HL-60 (cell line): ENCODE measurements around the gene CASP4.

Experiments
- DNase-seq, 2 experiments: peaks; one replicate each; pipeline ENCODE4 v3.0.0-alpha.2; 2010 to 2020; ENCODE audit warnings: low read depth in 1 of 2, low spot score in 1 of 2
- H3K27ac ChIP-seq: fragments of 250-450 bp; sonication (Bioruptor Pico); replicated peaks from 2 replicates; pipeline ENCODE4 v1.5.1; 2020; ENCODE audit warnings: mild to moderate bottlenecking, moderate library complexity
- H3K27me3 ChIP-seq: fragments of 250-450 bp; sonication (Bioruptor Pico); 2 replicates; pipeline ENCODE4 v1.5.1; 2021; ENCODE audit warnings: mild to moderate bottlenecking, moderate library complexity; ENCODE audit not compliant: insufficient read depth, poor library complexity, severe bottlenecking
- H3K4me3 ChIP-seq: replicated peaks from 2 replicates; pipeline ENCODE4 v1.5.1; 2011; ENCODE audit warnings: mild to moderate bottlenecking, control low read depth, low read length; ENCODE audit not compliant: insufficient read depth
- GABPA ChIP-seq: IDR thresholded peaks from 2 replicates; pipeline ENCODE4 v1.6.1; 2012; ENCODE audit warnings: low read depth
- POLR2AphosphoS5 ChIP-seq: IDR thresholded peaks from 2 replicates; pipeline ENCODE4 v1.6.1; 2012; ENCODE audit warnings: low read depth
- SPI1 ChIP-seq: IDR thresholded peaks from 2 replicates; pipeline ENCODE4 v1.6.1; 2012; ENCODE audit warnings: low read depth, mild to moderate bottlenecking, borderline replicate concordance
- TF ChIP-seq, protein P1 (sequence below): IDR thresholded peaks from 2 replicates; pipeline ENCODE4 v1.6.1; 2012; ENCODE audit warnings: low read depth; ENCODE audit not compliant: insufficient replicate concordance
- TF ChIP-seq, protein P2 (sequence below): IDR thresholded peaks from one replicate; pipeline ENCODE4 v1.5.1; 2011; ENCODE audit warnings: low read length, control low read depth, inconsistent platforms; ENCODE audit not compliant: insufficient read depth

CASP4 gene

DNA sequence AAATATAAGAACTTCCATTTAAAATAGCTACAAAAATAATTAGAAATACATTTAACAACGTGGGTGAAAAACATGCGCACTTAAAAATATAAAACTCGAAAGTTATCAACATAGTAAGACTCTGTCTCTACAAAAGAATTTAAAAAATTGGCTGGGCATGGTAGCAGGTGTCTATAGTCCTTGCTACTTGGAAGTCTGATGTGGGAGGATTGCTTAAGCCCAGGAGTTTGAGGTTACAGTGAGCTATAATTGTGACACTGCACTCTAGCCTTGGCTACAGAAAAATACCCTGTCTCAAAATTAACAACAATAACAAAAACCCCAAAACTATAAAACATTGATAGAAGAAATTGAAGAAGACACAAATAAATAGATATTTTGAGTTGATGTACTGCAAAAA lies 56.3 kb downstream of the CASP4 start:
- TF ChIP-seq SPI1: no peak
- TF ChIP-seq, protein P1, sequence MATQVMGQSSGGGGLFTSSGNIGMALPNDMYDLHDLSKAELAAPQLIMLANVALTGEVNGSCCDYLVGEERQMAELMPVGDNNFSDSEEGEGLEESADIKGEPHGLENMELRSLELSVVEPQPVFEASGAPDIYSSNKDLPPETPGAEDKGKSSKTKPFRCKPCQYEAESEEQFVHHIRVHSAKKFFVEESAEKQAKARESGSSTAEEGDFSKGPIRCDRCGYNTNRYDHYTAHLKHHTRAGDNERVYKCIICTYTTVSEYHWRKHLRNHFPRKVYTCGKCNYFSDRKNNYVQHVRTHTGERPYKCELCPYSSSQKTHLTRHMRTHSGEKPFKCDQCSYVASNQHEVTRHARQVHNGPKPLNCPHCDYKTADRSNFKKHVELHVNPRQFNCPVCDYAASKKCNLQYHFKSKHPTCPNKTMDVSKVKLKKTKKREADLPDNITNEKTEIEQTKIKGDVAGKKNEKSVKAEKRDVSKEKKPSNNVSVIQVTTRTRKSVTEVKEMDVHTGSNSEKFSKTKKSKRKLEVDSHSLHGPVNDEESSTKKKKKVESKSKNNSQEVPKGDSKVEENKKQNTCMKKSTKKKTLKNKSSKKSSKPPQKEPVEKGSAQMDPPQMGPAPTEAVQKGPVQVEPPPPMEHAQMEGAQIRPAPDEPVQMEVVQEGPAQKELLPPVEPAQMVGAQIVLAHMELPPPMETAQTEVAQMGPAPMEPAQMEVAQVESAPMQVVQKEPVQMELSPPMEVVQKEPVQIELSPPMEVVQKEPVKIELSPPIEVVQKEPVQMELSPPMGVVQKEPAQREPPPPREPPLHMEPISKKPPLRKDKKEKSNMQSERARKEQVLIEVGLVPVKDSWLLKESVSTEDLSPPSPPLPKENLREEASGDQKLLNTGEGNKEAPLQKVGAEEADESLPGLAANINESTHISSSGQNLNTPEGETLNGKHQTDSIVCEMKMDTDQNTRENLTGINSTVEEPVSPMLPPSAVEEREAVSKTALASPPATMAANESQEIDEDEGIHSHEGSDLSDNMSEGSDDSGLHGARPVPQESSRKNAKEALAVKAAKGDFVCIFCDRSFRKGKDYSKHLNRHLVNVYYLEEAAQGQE: no peak
- TF ChIP-seq, protein P2, sequence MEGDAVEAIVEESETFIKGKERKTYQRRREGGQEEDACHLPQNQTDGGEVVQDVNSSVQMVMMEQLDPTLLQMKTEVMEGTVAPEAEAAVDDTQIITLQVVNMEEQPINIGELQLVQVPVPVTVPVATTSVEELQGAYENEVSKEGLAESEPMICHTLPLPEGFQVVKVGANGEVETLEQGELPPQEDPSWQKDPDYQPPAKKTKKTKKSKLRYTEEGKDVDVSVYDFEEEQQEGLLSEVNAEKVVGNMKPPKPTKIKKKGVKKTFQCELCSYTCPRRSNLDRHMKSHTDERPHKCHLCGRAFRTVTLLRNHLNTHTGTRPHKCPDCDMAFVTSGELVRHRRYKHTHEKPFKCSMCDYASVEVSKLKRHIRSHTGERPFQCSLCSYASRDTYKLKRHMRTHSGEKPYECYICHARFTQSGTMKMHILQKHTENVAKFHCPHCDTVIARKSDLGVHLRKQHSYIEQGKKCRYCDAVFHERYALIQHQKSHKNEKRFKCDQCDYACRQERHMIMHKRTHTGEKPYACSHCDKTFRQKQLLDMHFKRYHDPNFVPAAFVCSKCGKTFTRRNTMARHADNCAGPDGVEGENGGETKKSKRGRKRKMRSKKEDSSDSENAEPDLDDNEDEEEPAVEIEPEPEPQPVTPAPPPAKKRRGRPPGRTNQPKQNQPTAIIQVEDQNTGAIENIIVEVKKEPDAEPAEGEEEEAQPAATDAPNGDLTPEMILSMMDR: no peak
- no peak for TF ChIP-seq GABPA
- TF ChIP-seq POLR2AphosphoS5: no peak
- Histone ChIP-seq H3K27ac (no peak overlapping the region), H3K27me3 (no peaks in the 10 kb centered on the region), H3K4me3 (no peak overlapping the region)
- DNase-seq: no peak

DNA sequence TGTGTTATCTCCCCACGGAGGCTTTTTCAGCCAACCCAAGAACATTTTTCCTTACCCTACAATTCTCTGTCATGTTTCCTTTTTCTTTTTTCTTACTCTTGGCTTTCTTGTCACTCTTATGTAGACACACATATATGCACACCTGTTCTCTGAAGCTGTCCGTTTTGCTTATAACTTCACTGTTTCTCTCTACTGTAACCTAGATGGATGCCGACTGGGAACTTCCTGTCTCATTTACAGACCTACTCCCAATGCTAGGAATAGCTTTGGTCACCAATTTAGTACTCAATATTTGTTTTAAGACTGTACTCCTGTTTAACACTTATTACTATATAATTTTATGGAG lies 60.2 kb downstream of the CASP4 start:
- TF ChIP-seq, protein P1: no peak
- TF ChIP-seq GABPA (no peak), POLR2AphosphoS5 (no peak), SPI1 (no peak)
- TF ChIP-seq, protein P2: no peak
- H3K27ac ChIP-seq: no peak overlapping the region

DNA sequence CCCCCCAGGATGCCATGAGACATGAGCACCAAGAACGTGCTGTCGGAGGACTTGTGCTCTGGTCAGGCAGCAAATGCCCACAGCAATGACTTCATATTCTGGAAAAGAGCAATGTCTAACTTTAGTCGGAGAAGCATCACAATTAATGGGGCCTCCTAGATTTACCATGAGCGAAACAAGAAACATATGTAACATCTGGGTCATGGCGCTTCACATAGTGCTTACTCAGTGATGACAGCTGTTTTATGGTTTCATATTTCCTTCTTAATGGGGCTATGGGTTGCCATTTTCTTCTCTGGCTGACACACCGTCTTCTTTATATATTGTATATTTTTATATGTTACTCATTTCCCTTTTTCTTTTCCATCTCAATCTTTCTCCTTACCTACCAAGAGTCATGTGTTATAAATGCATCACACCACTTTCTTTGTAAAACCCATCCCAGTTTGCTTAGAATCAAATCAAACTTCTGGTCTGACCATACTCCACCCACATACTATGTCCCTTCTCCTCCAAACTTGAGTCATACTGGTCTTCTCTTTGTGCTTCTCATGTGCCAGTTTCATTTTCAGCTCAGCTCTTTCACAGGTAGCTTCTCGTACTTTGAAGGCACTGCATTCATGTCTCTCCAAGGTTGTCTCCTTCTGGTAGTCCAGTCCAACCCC lies 60.7 kb downstream of the CASP4 start:
- no peak for TF ChIP-seq SPI1
- TF ChIP-seq GABPA: no peak
- TF ChIP-seq, protein P1: no peak
- TF ChIP-seq, protein P2: no peak
- no peak for TF ChIP-seq POLR2AphosphoS5
- Histone ChIP-seq H3K27me3 (no peaks in the 10 kb centered on the region), H3K27ac (no peak overlapping the region), H3K4me3 (no peak overlapping the region)
- no peak for DNase-seq

More for the DNA sequence above, 60.2 kb downstream of the CASP4 start:
- no peak overlapping the region for H3K4me3 ChIP-seq
- DNase-seq: no peak
- no peaks in the 10 kb centered on the region for H3K27me3 ChIP-seq
